IMR-90 (cell line): ENCODE measurements around the gene CYP17A1. TPM values are rescaled to one million over a fixed set of nuclear protein-coding genes. Genes with fewer than 3 reads are reported as not detected.

Source experiments
- ATAC-seq: fragments of 200-7000 bp; cut with Tn5 transposase; 2 replicates; pipeline ENCODE4 v1.9.1; 2020; ENCODE audit warnings: low read depth, mild to moderate bottlenecking, moderate library complexity
- BruUV-seq: library from RNA; stranded (reverse); fragments of 400-500 nt; replicated peaks from 2 replicates; lab custom pipeline; 2021; lab: Mats Ljungman, UMichigan
- CTCF ChIA-PET: fragments of 300-600 bp; formaldehyde crosslinking; extraction: SDS; loops from one replicate; lab custom pipeline; 2021; ENCODE audit warnings: antibody characterized with exemption; lab: Yijun Ruan, JAX
- POLR2A ChIA-PET: fragments of 300-600 bp; sonication (Branson Sonifier 250); formaldehyde crosslinking; loops from one replicate; lab custom pipeline; 2022; ENCODE audit warnings: antibody characterized with exemption; ENCODE audit not compliant: unreplicated experiment; lab: Charles Lee
- DNase-seq: peaks from one replicate; pipeline ENCODE4 v3.0.0; 2013
- H2AFZ ChIP-seq: replicated peaks from 2 replicates; pipeline ENCODE3; 2013; ENCODE audit warnings: low read length, mild to moderate bottlenecking; ENCODE audit not compliant: poor library complexity
- H2AK5ac ChIP-seq: 2 replicates; pipeline ENCODE4 v1.6.1; 2013; ENCODE audit warnings: low read depth, low read length, inconsistent platforms
- H2AK9ac ChIP-seq: replicated peaks from 2 replicates; pipeline ENCODE3; 2013; ENCODE audit warnings: mild to moderate bottlenecking, low read depth, low read length, moderate library complexity; ENCODE audit not compliant: poor library complexity
- H2BK120ac ChIP-seq: 2 replicates; pipeline ENCODE4 v1.6.1; 2013; ENCODE audit warnings: low read depth, low read length, inconsistent platforms
- H2BK15ac ChIP-seq: 3 replicates; pipeline ENCODE4 v1.6.1; 2013; ENCODE audit warnings: low read depth, low read length, inconsistent platforms
- H2BK20ac ChIP-seq: 2 replicates; pipeline ENCODE4 v1.6.1; 2013; ENCODE audit warnings: low read depth, mild to moderate bottlenecking, inconsistent platforms, low read length, moderate library complexity
- H2BK5ac ChIP-seq: 2 replicates; pipeline ENCODE4 v1.6.1; 2013; ENCODE audit warnings: mild to moderate bottlenecking, low read depth, low read length, inconsistent platforms; ENCODE audit not compliant: poor library complexity, severe bottlenecking
- H3K14ac ChIP-seq: replicated peaks from 2 replicates; pipeline ENCODE4 v1.6.1; 2013; ENCODE audit warnings: low read depth, low read length, inconsistent platforms
- H3K18ac ChIP-seq: 2 replicates; pipeline ENCODE4 v1.6.1; 2013; ENCODE audit warnings: low read depth, low read length, control low read depth
- H3K23ac ChIP-seq: 2 replicates; pipeline ENCODE4 v1.6.1; 2013; ENCODE audit warnings: low read depth, low read length, inconsistent platforms
- H3K27ac ChIP-seq: 2 replicates; pipeline ENCODE4 v1.5.1; 2013; ENCODE audit warnings: mild to moderate bottlenecking, control low read depth, low read length; ENCODE audit not compliant: insufficient read depth
- H3K27me3 ChIP-seq: 2 replicates; pipeline ENCODE4 v1.6.1; 2013; ENCODE audit warnings: low read length; ENCODE audit not compliant: control insufficient read depth, insufficient read depth
- H3K36me3 ChIP-seq: 2 replicates; pipeline ENCODE4 v1.6.1; 2013; ENCODE audit warnings: low read length, mixed read lengths; ENCODE audit not compliant: control insufficient read depth, insufficient read depth
- H3K4ac ChIP-seq: 2 replicates; pipeline ENCODE4 v1.6.1; 2013; ENCODE audit warnings: low read depth, low read length, inconsistent platforms
- H3K4me1 ChIP-seq: 2 replicates; pipeline ENCODE4 v1.6.1; 2013; ENCODE audit warnings: low read length, mixed read lengths; ENCODE audit not compliant: control insufficient read depth, insufficient read depth
- H3K4me2 ChIP-seq: 2 replicates; pipeline ENCODE4 v1.6.1; 2013; ENCODE audit warnings: low read depth, mild to moderate bottlenecking, control low read depth, low read length, moderate library complexity
- H3K4me3 ChIP-seq: 2 replicates; pipeline ENCODE4 v1.5.1; 2013; ENCODE audit warnings: low read depth, mild to moderate bottlenecking, control low read depth, low read length, moderate library complexity; ENCODE audit not compliant: insufficient read depth
- H3K56ac ChIP-seq: 2 replicates; pipeline ENCODE4 v1.6.1; 2013; ENCODE audit warnings: low read length, inconsistent platforms; ENCODE audit not compliant: insufficient read depth; ENCODE audit errors: extremely low read depth
- H3K79me1 ChIP-seq, 2 experiments: 2 replicates each; pipeline ENCODE4 v1.6.1; 2013; ENCODE audit warnings: low read length in 2 of 2, inconsistent platforms in 1 of 2, low read depth in 1 of 2
- H3K9ac ChIP-seq: 2 replicates; pipeline ENCODE4 v1.6.1; 2013; ENCODE audit warnings: low read depth, low read length, control low read depth
- H3K9me1 ChIP-seq: 2 replicates; pipeline ENCODE4 v1.6.1; 2013; ENCODE audit warnings: low read length, inconsistent platforms; ENCODE audit not compliant: insufficient read depth
- H3K9me3 ChIP-seq: 2 replicates; pipeline ENCODE4 v1.6.1; 2013; ENCODE audit warnings: low read length; ENCODE audit not compliant: control insufficient read depth, insufficient read depth
- H4K20me1 ChIP-seq: 2 replicates; pipeline ENCODE4 v1.6.1; 2013; ENCODE audit warnings: low read length, inconsistent platforms; ENCODE audit not compliant: insufficient read depth
- H4K5ac ChIP-seq: 2 replicates; pipeline ENCODE4 v1.6.1; 2013; ENCODE audit warnings: mild to moderate bottlenecking, low read depth, low read length, control low read depth
- H4K8ac ChIP-seq, 2 experiments: 2 replicates each; pipeline ENCODE4 v1.6.1; 2013; ENCODE audit warnings: low read depth in 2 of 2, low read length in 2 of 2, control low read depth in 1 of 2, inconsistent platforms in 1 of 2
- H4K91ac ChIP-seq: 2 replicates; pipeline ENCODE4 v1.6.1; 2013; ENCODE audit warnings: low read depth, low read length, inconsistent platforms; ENCODE audit not compliant: insufficient read depth
- CEBPB ChIP-seq: IDR thresholded peaks from 2 replicates; pipeline ENCODE4 v1.6.1; 2012; ENCODE audit warnings: low read depth, low read length, improper control_type of control experiment
- RAD21 ChIP-seq: IDR thresholded peaks from 2 replicates; pipeline ENCODE4 v1.6.1; 2012; ENCODE audit warnings: low read length, improper control_type of control experiment
- WGBS, 2 experiments: methylation state at CpG; one replicate each; pipeline versions ENCODE4 v1.1.5 to v1.1.7; 2013; ENCODE audit warnings: missing lambda C conversion rate in 2 of 2; ENCODE audit not compliant: insufficient read length in 1 of 2; ENCODE audit errors: extremely low coverage in 2 of 2; 5-methylcytosine and 5-hydroxymethylcytosine counted together
- dilution Hi-C: fragments of 300-500 bp; cut with HindIII; formaldehyde crosslinking; loops from one replicate; pipeline ENCODE4 v1.14.3; 2018; ENCODE audit warnings: low sequenced_read_pairs; ENCODE audit not compliant: unreplicated experiment
- in situ Hi-C: fragments of 300-500 bp; cut with MboI; formaldehyde crosslinking; loops from 3 replicates; pipeline ENCODE4 v1.14.3; 2019; ENCODE audit warnings: low sequenced_read_pairs, inconsistent platforms, mixed read lengths
- intact Hi-C: fragments of 100-400 bp; cut with micrococcal nuclease; formaldehyde crosslinking; loops from 2 replicates; pipeline ENCODE4 v1.10.0; 2022
- polyA plus RNA-seq, 3 experiments: library from polyadenylated mRNA; depleted of rRNA; stranded (reverse); fragments of >200 nt; gene quantifications; 2 replicates each; pipeline ENCODE4 v1.2.3, GENCODE V29; 2012; ENCODE audit warnings: low replicate concordance in 1 of 3
- total RNA-seq: library from RNA; depleted of rRNA; stranded (reverse); fragments of >200 nt; gene quantifications from 2 replicates; pipeline ENCODE4 v1.2.3, GENCODE V29; 2012

CYP17A1 gene
- total and polyA plus RNA-seq, 2 of the 4 experiments (the other 2 are of a cell fraction) = not detected

- Histone ChIP-seq H2AK9ac (no peak overlapping the region), H4K20me1 (peaks cover 75% of the 10 kb centered on the region), H3K9me3 (no peaks in the 10 kb centered on the region), H4K8ac (no peak overlapping the region), H2BK5ac (no peak overlapping the region), H3K79me1 (peaks cover 42 to 48% of the 10 kb centered on the region in 2 experiments), H4K5ac (no peak overlapping the region), H4K91ac (no peak overlapping the region), H3K36me3 (peaks cover 2% of the 10 kb centered on the region; the same call in 1 of the 2 replicates), H2AFZ (no peak overlapping the region), H2BK120ac (no peak overlapping the region), H3K56ac (no peak overlapping the region), H3K4ac (no peak overlapping the region), H3K4me2 (no peak overlapping the region), H3K18ac (no peak overlapping the region), H3K27me3 (peaks cover 3% of the 10 kb centered on the region; the same call in 1 of the 2 replicates), H2AK5ac (no peak overlapping the region), H3K9me1 (peaks cover 14% of the 10 kb centered on the region), H2BK15ac (no peak overlapping the region), H2BK20ac (no peak overlapping the region), H3K4me1 (peaks cover 16% of the 10 kb centered on the region), H3K14ac (no peak overlapping the region), H3K27ac (no peak overlapping the region), H3K9ac (no peak overlapping the region), H3K4me3 (no peak overlapping the region), H3K23ac (no peak overlapping the region)
- ATAC-seq = no peak
- dilution Hi-C loops = no loop called here
- WGBS, 2 experiments = no CpG with 5 or more reads among the region's 2 CpGs
- ChIA-PET CTCF (no interaction called here), POLR2A (no interaction called here)
- TF ChIP-seq CEBPB = 0 out of 2 replicates have a peak, but pooled peaks have one; percentile 34
- TF ChIP-seq RAD21 = no peak
- intact Hi-C loops = no loop called here
- no TSS peak for BruUV-seq
- in situ Hi-C loops = no loop called here
- DNase-seq = peak; percentile 23
Observed at GRCh38 chr10:102785818-102786217, 51.4 kb downstream of the CYP17A1 start.
